CD4-positive, alpha-beta T cell treated with Interleukin-10 for 1 hour (primary cell): ENCODE results near the gene SMARCA2.
A peak's percentile ranks its signal among the peaks of the same experiment; 100 is the strongest.

Experiments
- DNase-seq: peaks from one replicate; pipeline ENCODE4 v3.0.0-alpha.2; 2020

SMARCA2 gene

GRCh38 chr9:2043243-2043642 lies 28.1 kb downstream of the SMARCA2 start:
- no peak for DNase-seq

GRCh38 chr9:2043881-2044462 lies 28.8 kb downstream of the SMARCA2 start:
- DNase-seq: no peak

- no peak for DNase-seq
Observed at GRCh38 chr9:2047144-2047671, 32.1 kb downstream of the SMARCA2 start.

- no peak for DNase-seq
Observed at GRCh38 chr9:2047916-2048315, 32.8 kb downstream of the SMARCA2 start.

- DNase-seq: no peak
Observed at GRCh38 chr9:2050236-2050635, 35.1 kb downstream of the SMARCA2 start.

- peak; percentile 79 for DNase-seq
Observed at GRCh38 chr9:2053883-2054845, 39.0 kb downstream of the SMARCA2 start.

GRCh38 chr9:2055203-2055658 lies 40.1 kb downstream of the SMARCA2 start:
- DNase-seq: no peak

GRCh38 chr9:2059274-2059929 lies 44.3 kb downstream of the SMARCA2 start:
- no peak for DNase-seq

GRCh38 chr9:2060424-2060823 lies 45.3 kb downstream of the SMARCA2 start:
- DNase-seq: no peak

GRCh38 chr9:2065704-2066103 lies 50.6 kb downstream of the SMARCA2 start:
- DNase-seq: no peak

GRCh38 chr9:2066312-2067273 lies 51.4 kb downstream of the SMARCA2 start:
- peak; percentile 48 for DNase-seq

GRCh38 chr9:2072752-2073405 lies 57.7 kb downstream of the SMARCA2 start:
- DNase-seq: no peak

- no peak for DNase-seq
Observed at GRCh38 chr9:2082772-2083171, 67.6 kb downstream of the SMARCA2 start.

GRCh38 chr9:2083479-2083878 lies 68.3 kb downstream of the SMARCA2 start:
- DNase-seq: no peak

GRCh38 chr9:2085716-2086115 lies 70.6 kb downstream of the SMARCA2 start:
- DNase-seq: no peak

GRCh38 chr9:2086116-2086515 lies 71.0 kb downstream of the SMARCA2 start:
- DNase-seq: no peak

- DNase-seq: no peak
Observed at GRCh38 chr9:2086971-2087370, 71.8 kb downstream of the SMARCA2 start.

GRCh38 chr9:2087500-2088313 lies 72.6 kb downstream of the SMARCA2 start:
- DNase-seq: peak; percentile 68

GRCh38 chr9:2093920-2094597 lies 78.9 kb downstream of the SMARCA2 start:
- no peak for DNase-seq

- DNase-seq: no peak
Observed at GRCh38 chr9:2096376-2096970, 81.3 kb downstream of the SMARCA2 start.
